Measurements from ENCODE around the gene NEMF. TPM values are rescaled to one million over a fixed set of nuclear protein-coding genes. Genes with fewer than 3 reads are reported as not detected.

NEMF gene
- total RNA-seq, 1 experiment from 2014 or later = 57.7 TPM

GRCh38 chr14:49897965-49898364, 45.4 kb upstream of the NEMF start:
- ChIA-PET POLR2A (interaction anchor here (1.0 to 1.2 kb wide), 2 partner anchors 10 to 75 kb away, joined by 3 to 4 read pairs; no protein-coding TSS in a partner anchor), CTCF (no interaction called here), RAD21 (ENCODE audit: low non-redundant PET in 1 of 2, low total read pairs in 2 of 2, uncharacterized antibody in 2 of 2, unreplicated experiment in 2 of 2) (no interaction called here)
- H4K20me1 ChIP-seq (ENCODE audit: insufficient read depth) = peaks cover 18% of the 10 kb centered on the region; the same call in 1 of the 2 replicates
- peaks cover 53% of the 10 kb centered on the region for H3K79me2 ChIP-seq (ENCODE audit: insufficient read depth, low read length)
- H3K4me2 ChIP-seq (ENCODE audit: low read length) = peak overlapping the region; percentile 33; the same call in 1 of the 2 replicates
- peaks cover 21 to 30% of the 10 kb centered on the region in 2 experiments for H3K36me3 ChIP-seq (ENCODE audit: control insufficient read depth in 1 of 2, insufficient read depth in 2 of 2, low read length in 2 of 2)
- TF ChIP-seq SRF (IDR thresholded peaks at IDR 0.05; ENCODE audit: low read depth) = no peak
- no peak for TF ChIP-seq CTCF (IDR thresholded peaks at IDR 0.05 in 2 of 3, conservative IDR thresholded peaks at IDR 0.05 in 1 of 3; ENCODE audit: borderline replicate concordance in 1 of 3, insufficient read depth in 1 of 3, low read depth in 2 of 3, low read length in 2 of 3)
- TF ChIP-seq ZFX (IDR thresholded peaks at IDR 0.05) = no peak
- no peak for TF ChIP-seq EZH2phosphoT487 (IDR thresholded peaks at IDR 0.05; ENCODE audit: borderline replicate concordance)
- no peak for TF ChIP-seq FOSL1 (IDR thresholded peaks at IDR 0.05; ENCODE audit: low read depth)
- TF ChIP-seq TCF7L2 (IDR thresholded peaks at IDR 0.05; ENCODE audit: borderline replicate concordance, extremely low read depth, insufficient read depth, insufficient read length) = no peak
- TF ChIP-seq POLR2A (IDR thresholded peaks at IDR 0.05; ENCODE audit: borderline replicate concordance, extremely low read depth, insufficient read depth, insufficient read length) = no peak
- TF ChIP-seq REST (IDR thresholded peaks at IDR 0.05; ENCODE audit: low read depth) = no peak
- no peak for TF ChIP-seq YY1 (IDR thresholded peaks at IDR 0.05; ENCODE audit: extremely low read depth, insufficient replicate concordance, low read depth, low read length)
- TF ChIP-seq JUND (IDR thresholded peaks at IDR 0.05) = no peak
- no peak for TF ChIP-seq EZH2 (IDR thresholded peaks at IDR 0.05)
- TF ChIP-seq CEBPB (IDR thresholded peaks at IDR 0.05; ENCODE audit: low read depth) = no peak
- no peak for TF ChIP-seq ATF3 (IDR thresholded peaks at IDR 0.05)
- no peak for TF ChIP-seq SP1 (IDR thresholded peaks at IDR 0.05; ENCODE audit: low read depth)
- TF ChIP-seq ZBTB33 (IDR thresholded peaks at IDR 0.05; ENCODE audit: extremely low read depth, insufficient replicate concordance, low read length) = no peak
- no peak for TF ChIP-seq EGR1 (IDR thresholded peaks at IDR 0.05; ENCODE audit: low read depth)
- no peak for TF ChIP-seq ZNF274 (IDR thresholded peaks at IDR 0.05; ENCODE audit: low read depth, low read length)
- H3K4me1 ChIP-seq (ENCODE audit: control insufficient read depth in 1 of 2, insufficient read depth in 2 of 2, low read length in 2 of 2) = peaks cover 31 to 76% of the 10 kb centered on the region in 2 experiments
- peak overlapping the region; percentile 28; the same call in 1 of the 2 replicates for H3K27ac ChIP-seq (ENCODE audit: low read depth, low read length)
- DNase-seq (ENCODE audit: low read depth, low spot score) = no peak
- intact Hi-C loops (cut with micrococcal nuclease) = no loop called here
- H3K9ac ChIP-seq (ENCODE audit: low read length) = 0 out of 2 replicates have a peak overlapping the region, but pooled peaks have one; percentile 10
- BruUV-seq (replicated peaks) = no TSS peak
- no peaks in the 10 kb centered on the region for H3K9me3 ChIP-seq (ENCODE audit: control insufficient read depth in 1 of 2, insufficient read depth in 1 of 2, low read depth in 1 of 2, low read length in 2 of 2)
- no peaks in the 10 kb centered on the region for H3K9me2 ChIP-seq (ENCODE audit: insufficient read depth)
- H3K27me3 ChIP-seq (ENCODE audit: insufficient read depth, low read length) = no peaks in the 10 kb centered on the region
- no peak overlapping the region for H3K4me3 ChIP-seq (replicated peaks in 1 of 2; ENCODE audit: low read depth in 1 of 2, low read length in 2 of 2)
- ATAC-seq = no peak
- no peak overlapping the region for H2AFZ ChIP-seq (ENCODE audit: low read depth, low read length, poor library complexity, severe bottlenecking)
